Suprapubic skin (tissue), 4 donors: ENCODE measurements around the gene RERE. TPM values are rescaled to one million over a fixed set of nuclear protein-coding genes. Genes with fewer than 3 reads are reported as not detected.

Source experiments
- DNase-seq, 2 donors: peaks; one replicate each; pipeline ENCODE4 v3.0.0-alpha.2; 2019; ENCODE audit warnings: low spot score in 2 of 2
- H3K27ac ChIP-seq: fragments of 200-600 bp; sonication (generic); one replicate; pipeline ENCODE4 v1.5.1; 2019
- H3K27me3 ChIP-seq: fragments of 200-600 bp; sonication (generic); one replicate; pipeline ENCODE4 v1.5.1; 2019
- H3K36me3 ChIP-seq: fragments of 200-600 bp; sonication (generic); one replicate; pipeline ENCODE4 v1.5.1; 2019
- H3K4me1 ChIP-seq: fragments of 200-600 bp; sonication (generic); one replicate; pipeline ENCODE4 v1.5.1; 2019
- H3K4me3 ChIP-seq: fragments of 200-600 bp; sonication (generic); one replicate; pipeline ENCODE4 v1.5.1; 2019; ENCODE audit warnings: mild to moderate bottlenecking
- H3K9me3 ChIP-seq: fragments of 200-600 bp; sonication (generic); one replicate; pipeline ENCODE4 v1.5.1; 2019
- EP300 ChIP-seq: sonication (generic); formaldehyde crosslinking; IDR thresholded peaks from one replicate; pipeline ENCODE4 v1.6.1; 2017; ENCODE audit warnings: antibody characterized with exemption
- POLR2A ChIP-seq, 2 donors: fragments of 450-650 bp; IDR thresholded peaks; one replicate each; pipeline ENCODE4 v1.6.1; 2017; ENCODE audit warnings: antibody characterized with exemption in 2 of 2, mild to moderate bottlenecking in 2 of 2, moderate library complexity in 2 of 2
- POLR2AphosphoS5 ChIP-seq, 3 donors: sonication (generic); formaldehyde crosslinking; IDR thresholded peaks; one replicate each; pipeline ENCODE4 v1.6.1; 2017; ENCODE audit warnings: antibody characterized with exemption in 3 of 3
- WGBS: methylation state at CpG from one replicate; pipeline ENCODE4 v1.1.5; 2018; 5-methylcytosine and 5-hydroxymethylcytosine counted together
- total RNA-seq, 4 donors: library from RNA; depleted of rRNA; stranded (reverse); fragments of >200 nt; gene quantifications; one replicate each; pipeline ENCODE4 v1.1.0, GENCODE V29; 2016
- TF ChIP-seq, protein P1 (sequence below), 2 donors: fragments of 200-600 bp in 1 of 2; fragments of 450-650 bp in 1 of 2; sonication (generic) in 1 of 2; IDR thresholded peaks; one replicate each; pipeline ENCODE4 v1.5.1; 2016 to 2019; ENCODE audit warnings: antibody characterized with exemption in 2 of 2, mild to moderate bottlenecking in 1 of 2, moderate library complexity in 1 of 2

Gene RERE
- total RNA-seq, 4 donors from 2014 or later, result 43.4 to 113 (median 83.3) TPM

DNA sequence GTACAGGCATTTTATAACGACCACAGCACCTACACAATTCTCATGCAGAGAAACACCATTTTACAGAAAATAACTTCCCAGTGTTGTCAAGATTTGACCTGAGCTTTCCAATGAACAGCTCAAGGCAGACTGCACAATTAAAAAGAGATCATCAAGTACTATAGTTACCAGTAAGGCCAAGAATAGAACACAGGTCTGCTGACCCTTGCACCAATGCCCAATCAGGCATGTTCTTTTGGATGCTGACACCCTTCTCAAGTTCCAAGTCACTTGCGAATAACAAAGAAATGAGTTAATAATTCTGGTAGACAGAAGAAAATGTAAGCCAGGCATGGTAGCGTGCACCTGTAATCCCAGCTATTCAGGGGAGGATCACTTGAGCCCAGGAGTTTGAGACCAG is 397.6 kb downstream of the RERE start:
- Histone ChIP-seq H3K36me3 (peaks cover 27% of the 10 kb centered on the region), H3K4me3 (peak overlapping the region; percentile 95), H3K27me3 (no peaks in the 10 kb centered on the region), H3K4me1 (peaks cover 78% of the 10 kb centered on the region), H3K9me3 (no peaks in the 10 kb centered on the region), H3K27ac (peak overlapping the region; percentile 100)
- TF ChIP-seq POLR2A (IDR thresholded peaks at IDR 0.05), result no peak
- TF ChIP-seq, protein P1, sequence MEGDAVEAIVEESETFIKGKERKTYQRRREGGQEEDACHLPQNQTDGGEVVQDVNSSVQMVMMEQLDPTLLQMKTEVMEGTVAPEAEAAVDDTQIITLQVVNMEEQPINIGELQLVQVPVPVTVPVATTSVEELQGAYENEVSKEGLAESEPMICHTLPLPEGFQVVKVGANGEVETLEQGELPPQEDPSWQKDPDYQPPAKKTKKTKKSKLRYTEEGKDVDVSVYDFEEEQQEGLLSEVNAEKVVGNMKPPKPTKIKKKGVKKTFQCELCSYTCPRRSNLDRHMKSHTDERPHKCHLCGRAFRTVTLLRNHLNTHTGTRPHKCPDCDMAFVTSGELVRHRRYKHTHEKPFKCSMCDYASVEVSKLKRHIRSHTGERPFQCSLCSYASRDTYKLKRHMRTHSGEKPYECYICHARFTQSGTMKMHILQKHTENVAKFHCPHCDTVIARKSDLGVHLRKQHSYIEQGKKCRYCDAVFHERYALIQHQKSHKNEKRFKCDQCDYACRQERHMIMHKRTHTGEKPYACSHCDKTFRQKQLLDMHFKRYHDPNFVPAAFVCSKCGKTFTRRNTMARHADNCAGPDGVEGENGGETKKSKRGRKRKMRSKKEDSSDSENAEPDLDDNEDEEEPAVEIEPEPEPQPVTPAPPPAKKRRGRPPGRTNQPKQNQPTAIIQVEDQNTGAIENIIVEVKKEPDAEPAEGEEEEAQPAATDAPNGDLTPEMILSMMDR (IDR thresholded peaks at IDR 0.05), result no peak
- TF ChIP-seq EP300, result no peak
- 71% methylated on average over 3 of the region's 3 CpGs for WGBS
- no peak for DNase-seq

DNA sequence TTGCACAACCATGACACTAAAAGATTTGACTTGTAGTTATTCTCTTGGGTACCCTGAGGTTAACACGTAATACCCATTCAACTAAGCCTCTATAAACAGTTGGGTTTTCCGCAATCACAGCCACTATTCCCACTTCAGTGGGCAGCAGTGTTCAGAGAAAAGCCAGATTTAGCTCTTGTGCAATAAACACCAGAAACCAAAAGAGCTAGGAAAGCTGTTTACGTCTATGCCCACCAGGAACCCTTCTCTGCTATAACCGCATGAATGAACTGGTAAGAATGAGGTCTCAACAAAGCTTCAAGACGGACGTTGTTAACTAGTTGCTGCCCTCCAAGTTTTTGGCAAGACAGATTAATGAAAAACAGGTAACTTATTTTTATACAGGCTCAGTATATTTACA is 398.3 kb downstream of the RERE start:
- Histone ChIP-seq H3K27me3 (no peaks in the 10 kb centered on the region), H3K27ac (peak overlapping the region; percentile 100), H3K9me3 (no peaks in the 10 kb centered on the region), H3K4me1 (peaks cover 74% of the 10 kb centered on the region), H3K4me3 (peak overlapping the region; percentile 95), H3K36me3 (peaks cover 27% of the 10 kb centered on the region)
- TF ChIP-seq, protein P1 (IDR thresholded peaks at IDR 0.05), result no peak
- TF ChIP-seq EP300 (no peak), POLR2A (IDR thresholded peaks at IDR 0.05) (no peak), POLR2AphosphoS5 (IDR thresholded peaks at IDR 0.05) (no peak)
- 58% methylated on average over 6 of the region's 6 CpGs for WGBS
- DNase-seq, result no peak

DNA sequence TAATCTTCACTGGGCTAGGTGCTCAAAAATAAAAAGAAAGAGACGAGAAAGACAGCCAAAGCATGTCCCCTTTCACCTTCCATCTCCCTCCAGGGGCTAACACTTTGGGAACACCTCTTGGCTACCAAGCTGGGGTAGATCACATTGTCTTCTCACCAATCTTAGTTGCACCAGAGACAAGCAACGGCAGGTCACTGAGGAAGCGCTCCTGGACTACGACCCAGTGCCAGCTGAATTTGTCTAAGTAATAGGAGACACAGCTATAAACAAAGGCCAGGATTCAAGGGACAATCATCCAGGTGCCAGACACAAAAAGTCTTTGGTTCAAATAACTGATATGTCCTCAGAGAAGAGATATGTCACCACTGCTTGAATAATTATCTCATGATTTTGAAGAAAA is 399.1 kb downstream of the RERE start:
- no peaks in the 10 kb centered on the region for H3K9me3 ChIP-seq
- H3K36me3 ChIP-seq, result peaks cover 31% of the 10 kb centered on the region
- no peaks in the 10 kb centered on the region for H3K27me3 ChIP-seq
- H3K4me1 ChIP-seq, result peaks cover 78% of the 10 kb centered on the region
- no peak for DNase-seq
- peak overlapping the region; percentile 28 for H3K27ac ChIP-seq
- WGBS, result 69% methylated on average over 4 of the region's 4 CpGs
- no peak overlapping the region for H3K4me3 ChIP-seq
- TF ChIP-seq EP300 (no peak), POLR2A (IDR thresholded peaks at IDR 0.05) (no peak), POLR2AphosphoS5 (IDR thresholded peaks at IDR 0.05) (no peak)
- TF ChIP-seq, protein P1 (IDR thresholded peaks at IDR 0.05), result no peak

DNA sequence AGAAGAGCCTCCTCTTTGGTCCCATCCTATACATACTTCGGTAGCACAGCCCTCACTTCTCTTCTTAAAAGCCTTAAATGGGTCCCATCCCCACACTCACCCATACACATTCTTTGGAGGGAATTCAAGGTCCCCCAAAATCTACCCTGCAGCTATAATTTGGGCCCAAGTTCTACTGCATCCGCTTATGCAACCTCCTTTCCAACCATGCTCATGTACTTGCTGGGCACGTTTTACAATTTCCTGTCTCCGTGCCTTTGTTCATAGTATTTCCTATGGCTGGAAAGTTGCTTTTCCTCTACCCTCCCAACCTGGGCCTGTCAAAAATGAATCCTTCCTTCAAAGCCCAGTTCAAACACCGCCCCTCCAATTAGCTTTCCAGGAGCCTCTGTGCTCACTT is 399.8 kb downstream of the RERE start:
- Histone ChIP-seq H3K4me1 (peaks cover 85% of the 10 kb centered on the region), H3K36me3 (peaks cover 34% of the 10 kb centered on the region), H3K4me3 (no peak overlapping the region), H3K9me3 (no peaks in the 10 kb centered on the region), H3K27me3 (no peaks in the 10 kb centered on the region), H3K27ac (peak overlapping the region; percentile 28)
- no peak for TF ChIP-seq EP300
- TF ChIP-seq POLR2AphosphoS5 (IDR thresholded peaks at IDR 0.05), result no peak
- no peak for TF ChIP-seq POLR2A (IDR thresholded peaks at IDR 0.05)
- TF ChIP-seq, protein P1 (IDR thresholded peaks at IDR 0.05), result no peak
- DNase-seq, result no peak
- 48% methylated on average over 5 of the region's 5 CpGs for WGBS

DNA sequence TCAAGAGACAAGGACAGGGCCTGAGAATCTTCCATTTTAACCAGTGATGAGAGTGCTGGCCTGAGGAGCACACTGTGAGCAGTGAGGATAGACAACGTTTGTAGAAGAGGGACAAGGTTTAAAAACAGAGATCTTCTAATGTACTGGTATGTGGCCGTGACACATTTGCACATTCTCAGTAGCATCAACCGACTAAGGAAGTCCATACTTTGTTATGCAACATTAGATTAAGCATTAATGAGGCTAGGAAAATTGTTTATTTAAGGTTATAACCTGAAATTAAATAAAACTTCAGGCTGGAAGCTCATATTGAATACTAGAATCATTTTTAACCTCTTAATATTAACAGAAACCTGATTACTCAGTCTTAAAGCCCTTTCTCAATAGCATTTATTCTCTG is 400.6 kb downstream of the RERE start:
- peaks cover 34% of the 10 kb centered on the region for H3K36me3 ChIP-seq
- 44% methylated on average over 3 of the region's 3 CpGs for WGBS

More for the DNA sequence above, 400.6 kb downstream of the RERE start:
- Histone ChIP-seq H3K4me3 (no peak overlapping the region), H3K9me3 (no peaks in the 10 kb centered on the region), H3K27me3 (no peaks in the 10 kb centered on the region), H3K4me1 (peaks cover 88% of the 10 kb centered on the region), H3K27ac (no peak overlapping the region)
- DNase-seq, result no peak
- TF ChIP-seq EP300 (no peak), POLR2AphosphoS5 (IDR thresholded peaks at IDR 0.05) (no peak), POLR2A (IDR thresholded peaks at IDR 0.05) (no peak)
- TF ChIP-seq, protein P1 (IDR thresholded peaks at IDR 0.05), result no peak
